ENCODE measurements around the gene ZNF391. TPM values are rescaled to one million over a fixed set of nuclear protein-coding genes. Genes with fewer than 3 reads are reported as not detected.

The ZNF391 gene
- total RNA-seq, 2 donors from 2014 or later, result 1.6 to 2.3 TPM

- no peaks in the 10 kb centered on the region for H3K36me3 ChIP-seq
- H3K27me3 ChIP-seq (replicated peaks; ENCODE audit: insufficient read depth), result no peaks in the 10 kb centered on the region
- H3K4me3 ChIP-seq, result no peak overlapping the region
- DNase-seq (ENCODE audit: low spot score), result no peak
- no peaks in the 10 kb centered on the region for H3K4me1 ChIP-seq (ENCODE audit: control insufficient read depth in 1 of 2, low read depth in 2 of 2)
- no peak for ATAC-seq (ENCODE audit: insufficient number of reproducible peaks, low FRiP score, low read depth)
- peaks cover 5% of the 10 kb centered on the region for H3K9me3 ChIP-seq
- TF ChIP-seq CTCF (IDR thresholded peaks at IDR 0.05), result no peak
- H3K27ac ChIP-seq, result no peak overlapping the region
Observed at GRCh38 chr6:27433714-27434113, 45.2 kb downstream of the ZNF391 start.

- H3K27ac ChIP-seq, result no peak overlapping the region
Observed at GRCh38 chr6:27439371-27439770, 50.8 kb downstream of the ZNF391 start.

GRCh38 chr6:27441001-27441400 is 52.4 kb downstream of the ZNF391 start:
- Histone ChIP-seq H3K27ac (no peak overlapping the region), H3K36me3 (no peaks in the 10 kb centered on the region), H3K9me3 (peaks cover 28% of the 10 kb centered on the region), H3K4me1 (ENCODE audit: control insufficient read depth in 1 of 2, low read depth in 2 of 2) (no peaks in the 10 kb centered on the region), H3K4me3 (no peak overlapping the region), H3K27me3 (replicated peaks; ENCODE audit: insufficient read depth) (no peaks in the 10 kb centered on the region)
- TF ChIP-seq CTCF (IDR thresholded peaks at IDR 0.05), result no peak
- no peak for ATAC-seq (ENCODE audit: insufficient number of reproducible peaks, low FRiP score, low read depth)
- DNase-seq (ENCODE audit: low spot score), result no peak

More at GRCh38 chr6:27439371-27439770, 50.8 kb downstream of the ZNF391 start:
- TF ChIP-seq CTCF (IDR thresholded peaks at IDR 0.05), result no peak
- Histone ChIP-seq H3K27me3 (replicated peaks; ENCODE audit: insufficient read depth) (no peaks in the 10 kb centered on the region), H3K9me3 (peaks cover 24% of the 10 kb centered on the region), H3K4me1 (ENCODE audit: control insufficient read depth in 1 of 2, low read depth in 2 of 2) (no peaks in the 10 kb centered on the region), H3K36me3 (no peaks in the 10 kb centered on the region), H3K4me3 (no peak overlapping the region)
- ATAC-seq (ENCODE audit: insufficient number of reproducible peaks, low FRiP score, low read depth) (no peak), DNase-seq (ENCODE audit: low spot score) (no peak)

GRCh38 chr6:27442932-27443331 is 54.4 kb downstream of the ZNF391 start:
- DNase-seq (ENCODE audit: low spot score) (no peak), ATAC-seq (ENCODE audit: insufficient number of reproducible peaks, low FRiP score, low read depth) (no peak)
- Histone ChIP-seq H3K27ac (no peak overlapping the region), H3K9me3 (peaks cover 42% of the 10 kb centered on the region), H3K4me1 (ENCODE audit: control insufficient read depth in 1 of 2, low read depth in 2 of 2) (no peaks in the 10 kb centered on the region), H3K4me3 (no peak overlapping the region), H3K27me3 (replicated peaks; ENCODE audit: insufficient read depth) (no peaks in the 10 kb centered on the region), H3K36me3 (no peaks in the 10 kb centered on the region)
- TF ChIP-seq CTCF (IDR thresholded peaks at IDR 0.05), result no peak

- ATAC-seq (ENCODE audit: insufficient number of reproducible peaks, low FRiP score, low read depth) (no peak), DNase-seq (ENCODE audit: low spot score) (no peak)
- Histone ChIP-seq H3K4me1 (ENCODE audit: control insufficient read depth in 1 of 2, low read depth in 2 of 2) (no peaks in the 10 kb centered on the region), H3K36me3 (peaks cover 27% of the 10 kb centered on the region), H3K27ac (no peak overlapping the region), H3K4me3 (no peak overlapping the region), H3K9me3 (peaks cover 86% of the 10 kb centered on the region), H3K27me3 (replicated peaks; ENCODE audit: insufficient read depth) (no peaks in the 10 kb centered on the region)
- no peak for TF ChIP-seq CTCF (IDR thresholded peaks at IDR 0.05)
Observed at GRCh38 chr6:27448456-27448855, 59.9 kb downstream of the ZNF391 start.

All from thoracic aorta (tissue), 2 donors.